ENCODE results near the gene MYH9. TPM values are rescaled to one million over a fixed set of nuclear protein-coding genes. Genes with fewer than 3 reads are reported as not detected.

The MYH9 gene
- total RNA-seq, 4 donors from 2014 or later = 304 to 366 (median 322) TPM

- H3K4me1 ChIP-seq = peaks cover 39 to 100% (median 88%) of the 10 kb centered on the region in 3 donors
- peaks cover 0 to 30% of the 10 kb centered on the region in 2 donors for H3K36me3 ChIP-seq
- TF ChIP-seq POLR2AphosphoS5 (IDR thresholded peaks at IDR 0.05) = peak; percentile 80
- no peak for TF ChIP-seq POLR2A (IDR thresholded peaks at IDR 0.05)
- no peaks in the 10 kb centered on the region for H3K27me3 ChIP-seq
- 53% methylated on average over 3 of the region's 23 CpGs; no CpG with 5 or more reads in 1 of the 2 donors for WGBS, 2 donors (ENCODE audit: low coverage in 1 of 2)
- H3K9me3 ChIP-seq = no peaks in the 10 kb centered on the region
- peak overlapping the region in 1 of 2 donors; percentile 26 for H3K4me3 ChIP-seq
- ATAC-seq = peak; percentile 13
- H3K27ac ChIP-seq = peak overlapping the region; percentile 99 to 100 (median 100)
Measured at GRCh38 chr22:36328635-36329253, 59.0 kb downstream of the MYH9 start.

GRCh38 chr22:36327922-36328551, 59.7 kb downstream of the MYH9 start:
- H3K9me3 ChIP-seq = no peaks in the 10 kb centered on the region
- H3K27me3 ChIP-seq = no peaks in the 10 kb centered on the region
- ATAC-seq = peak; percentile 50
- H3K4me3 ChIP-seq = no peak overlapping the region
- 22% methylated on average over 4 of the region's 13 CpGs; no CpG with 5 or more reads in 1 of the 2 donors for WGBS, 2 donors (ENCODE audit: low coverage in 1 of 2)
- peak overlapping the region; percentile 99 to 100 (median 100) for H3K27ac ChIP-seq
- TF ChIP-seq CTCF (IDR thresholded peaks at IDR 0.05) = no peak
- TF ChIP-seq POLR2A (IDR thresholded peaks at IDR 0.05) = peak; percentile 48 to 63
- TF ChIP-seq POLR2AphosphoS5 (IDR thresholded peaks at IDR 0.05) = peak; percentile 94
- peak; percentile 92 for TF ChIP-seq EP300 (IDR thresholded peaks at IDR 0.05)
- H3K36me3 ChIP-seq = peaks cover 0 to 37% of the 10 kb centered on the region in 2 donors
- H3K4me1 ChIP-seq = peaks cover 41 to 100% (median 88%) of the 10 kb centered on the region in 3 donors

- H3K4me1 ChIP-seq = peaks cover 34 to 100% (median 78%) of the 10 kb centered on the region in 3 donors
- TF ChIP-seq EP300 (IDR thresholded peaks at IDR 0.05) (no peak), POLR2AphosphoS5 (IDR thresholded peaks at IDR 0.05) (peak; percentile 23)
- H3K36me3 ChIP-seq = peaks cover 0 to 49% of the 10 kb centered on the region in 2 donors
- H3K27ac ChIP-seq = peak overlapping the region; percentile 99 to 100 (median 100)
- 27 to 42% methylated on average over 4 to 10 of the region's 20 CpGs for WGBS, 2 donors (ENCODE audit: low coverage in 1 of 2)
- no peaks in the 10 kb centered on the region for H3K27me3 ChIP-seq
- no peaks in the 10 kb centered on the region for H3K9me3 ChIP-seq
- no peak for ATAC-seq
- H3K4me3 ChIP-seq = no peak overlapping the region
Measured at GRCh38 chr22:36326178-36327161, 61.3 kb downstream of the MYH9 start.

- 35 to 40% methylated on average over 5 to 13 of the region's 27 CpGs for WGBS, 2 donors (ENCODE audit: low coverage in 1 of 2)
- peaks cover 0 to 60% of the 10 kb centered on the region in 2 donors for H3K36me3 ChIP-seq
Measured at GRCh38 chr22:36325154-36326031, 62.4 kb downstream of the MYH9 start.

More at GRCh38 chr22:36325154-36326031, 62.4 kb downstream of the MYH9 start:
- Histone ChIP-seq H3K4me1 (peaks cover 31 to 100% (median 67%) of the 10 kb centered on the region in 3 donors), H3K27ac (peak overlapping the region; percentile 99 to 100 (median 100)), H3K4me3 (no peak overlapping the region), H3K27me3 (no peaks in the 10 kb centered on the region), H3K9me3 (no peaks in the 10 kb centered on the region)
- peak in 1 of 4 experiments; percentile 3 for TF ChIP-seq CTCF (IDR thresholded peaks at IDR 0.05)
- TF ChIP-seq EP300 (IDR thresholded peaks at IDR 0.05) = peak; percentile 84
- peak; percentile 94 for TF ChIP-seq POLR2AphosphoS5 (IDR thresholded peaks at IDR 0.05)
- peak; percentile 36 to 47 for TF ChIP-seq POLR2A (IDR thresholded peaks at IDR 0.05)
- peak; percentile 54 for ATAC-seq
